GM23338 (cell line): ENCODE measurements around the gene NKAIN2. TPM values are rescaled to one million over a fixed set of nuclear protein-coding genes. Genes with fewer than 3 reads are reported as not detected.

Source experiments
- ATAC-seq: fragments of 200-7000 bp; cut with Tn5 transposase; 3 replicates; pipeline ENCODE4 v1.9.1; 2020
- DNase-seq: peaks from one replicate; pipeline ENCODE4 v3.0.0-alpha.2; 2015; ENCODE audit warnings: low spot score
- H2AFZ ChIP-seq: fragments of 200-600 bp; sonication (generic); 2 replicates; pipeline ENCODE4 v1.8.0; 2016; ENCODE audit warnings: antibody characterized with exemption, mild to moderate bottlenecking, moderate library complexity
- H3F3A ChIP-seq: fragments of 200-600 bp; sonication (generic); replicated peaks from 2 replicates; pipeline ENCODE4 v1.8.0; 2017; ENCODE audit warnings: antibody characterized with exemption, mixed run types, low read depth
- H3K27ac ChIP-seq: fragments of 200-600 bp; sonication (generic); 2 replicates; pipeline ENCODE4 v1.6.1; 2016; ENCODE audit warnings: low read depth
- H3K27me3 ChIP-seq: fragments of 200-600 bp; sonication (generic); 2 replicates; pipeline ENCODE4 v1.8.0; 2016; ENCODE audit warnings: mild to moderate bottlenecking, mixed run types, moderate library complexity; ENCODE audit not compliant: insufficient read depth
- H3K36me3 ChIP-seq: fragments of 200-600 bp; sonication (generic); 2 replicates; pipeline ENCODE4 v1.8.0; 2016; ENCODE audit warnings: mild to moderate bottlenecking; ENCODE audit not compliant: insufficient read depth
- H3K4me1 ChIP-seq: fragments of 200-600 bp; sonication (generic); 2 replicates; pipeline ENCODE4 v1.8.0; 2016; ENCODE audit warnings: mild to moderate bottlenecking, moderate library complexity; ENCODE audit not compliant: insufficient read depth
- H3K4me2 ChIP-seq: fragments of 200-600 bp; sonication (generic); 2 replicates; pipeline ENCODE4 v1.7.1; 2017; ENCODE audit warnings: mixed run types
- H3K4me3 ChIP-seq: fragments of 200-600 bp; sonication (generic); 2 replicates; pipeline ENCODE4 v1.6.1; 2016; ENCODE audit warnings: mixed run types
- H3K79me2 ChIP-seq: fragments of 200-600 bp; sonication (generic); replicated peaks from 2 replicates; pipeline ENCODE4 v1.8.0; 2017; ENCODE audit warnings: mild to moderate bottlenecking; ENCODE audit not compliant: insufficient read depth
- H3K9me2 ChIP-seq: fragments of 200-600 bp; sonication (generic); 2 replicates; pipeline ENCODE4 v1.8.0; 2017; ENCODE audit not compliant: insufficient read depth
- H4K20me1 ChIP-seq: fragments of 200-600 bp; sonication (generic); replicated peaks from 2 replicates; pipeline ENCODE4 v1.8.0; 2017; ENCODE audit warnings: mild to moderate bottlenecking; ENCODE audit not compliant: insufficient read depth
- H3K27ac Mint-ChIP-seq: 2 replicates; pipeline ENCODE4 v1.8.0; 2020; ENCODE audit warnings: inconsistent platforms, mild to moderate bottlenecking, moderate library complexity, mixed read lengths
- H3K27me3 Mint-ChIP-seq: 3 replicates; pipeline ENCODE4 v1.8.0; 2022; ENCODE audit warnings: low read depth, mild to moderate bottlenecking, moderate library complexity, mixed read lengths, inconsistent platforms; ENCODE audit not compliant: insufficient read depth, poor library complexity
- H3K36me3 Mint-ChIP-seq: 3 replicates; pipeline ENCODE4 v1.8.0; 2021; ENCODE audit warnings: low read depth, mild to moderate bottlenecking, inconsistent platforms, moderate library complexity, mixed read lengths
- H3K4me1 Mint-ChIP-seq: 3 replicates; pipeline ENCODE4 v1.8.0; 2020; ENCODE audit warnings: mild to moderate bottlenecking, inconsistent platforms, mixed read lengths
- H3K4me3 Mint-ChIP-seq: 3 replicates; pipeline ENCODE4 v1.8.0; 2021; ENCODE audit warnings: moderate library complexity, mild to moderate bottlenecking, inconsistent platforms, mixed read lengths
- H3K9me3 Mint-ChIP-seq: 3 replicates; pipeline ENCODE4 v1.8.0; 2020; ENCODE audit warnings: moderate library complexity, mild to moderate bottlenecking, inconsistent platforms, mixed read lengths
- CREB1 ChIP-seq: fragments of 250-450 bp; sonication (Bioruptor Pico); IDR thresholded peaks from 2 replicates; pipeline ENCODE4 v1.5.0; 2020; ENCODE audit warnings: low read depth, mild to moderate bottlenecking, moderate library complexity
- JUNB ChIP-seq: IDR thresholded peaks from one replicate; pipeline ENCODE4 v1.6.1; 2016; ENCODE audit warnings: antibody characterized with exemption; ENCODE audit not compliant: unreplicated experiment
- NANOG ChIP-seq: IDR thresholded peaks from 2 replicates; pipeline ENCODE4 v1.6.1; 2016; ENCODE audit warnings: antibody characterized with exemption, borderline replicate concordance
- ZNF114 ChIP-seq: fragments of 250-450 bp; sonication (Bioruptor Pico); IDR thresholded peaks from 2 replicates; pipeline ENCODE4 v1.5.0; 2020; ENCODE audit warnings: mild to moderate bottlenecking, moderate library complexity
- ZNF331 ChIP-seq: fragments of 250-450 bp; sonication (Bioruptor Pico); IDR thresholded peaks from 2 replicates; pipeline ENCODE4 v1.5.0; 2020; ENCODE audit warnings: low read depth, mild to moderate bottlenecking, moderate library complexity
- ZNF462 ChIP-seq: fragments of 250-450 bp; sonication (Bioruptor Pico); IDR thresholded peaks from 2 replicates; pipeline ENCODE4 v1.5.0; 2020; ENCODE audit warnings: mild to moderate bottlenecking, moderate library complexity
- polyA plus RNA-seq: library from polyadenylated mRNA; unstranded; fragments of >200 nt; fragmentation: Nextera tagmentation; extraction: Ambion mirVana; gene quantifications from 2 replicates; pipeline ENCODE4 v1.2.1, GENCODE V29; 2016
- total RNA-seq: library from RNA; depleted of rRNA; stranded (reverse); fragments of >200 nt; shearing (Covaris generic); gene quantifications from 2 replicates; pipeline ENCODE4 v1.2.3, GENCODE V29; 2014

NKAIN2 gene
- total and polyA plus RNA-seq, 2 experiments from 2014 or later = 0.39 to 1.1 TPM

- no peaks in the 10 kb centered on the region for H3K4me1 Mint-ChIP-seq
- H3K27ac Mint-ChIP-seq = no peak overlapping the region
- Histone ChIP-seq H3F3A (no peaks in the 10 kb centered on the region), H4K20me1 (no peaks in the 10 kb centered on the region), H3K9me2 (no peaks in the 10 kb centered on the region), H3K4me3 (no peak overlapping the region), H3K27me3 (no peaks in the 10 kb centered on the region), H3K27ac (no peak overlapping the region), H3K79me2 (no peaks in the 10 kb centered on the region), H2AFZ (0 out of 2 replicates have a peak overlapping the region, but pooled peaks have one; percentile 28), H3K4me2 (no peak overlapping the region), H3K4me1 (no peaks in the 10 kb centered on the region), H3K36me3 (no peaks in the 10 kb centered on the region)
- DNase-seq (no peak), ATAC-seq (no peak)
- H3K9me3 Mint-ChIP-seq = peaks cover 16% of the 10 kb centered on the region
- H3K27me3 Mint-ChIP-seq = no peaks in the 10 kb centered on the region
- no peak overlapping the region for H3K4me3 Mint-ChIP-seq
- H3K36me3 Mint-ChIP-seq = peaks cover 10% of the 10 kb centered on the region; the same call in 2 of the 3 replicates
- TF ChIP-seq CREB1 (CRISPR knock-in tag) = no peak
- TF ChIP-seq ZNF462 (CRISPR knock-in tag) = no peak
- TF ChIP-seq NANOG = no peak
- TF ChIP-seq JUNB = no peak
Measured at GRCh38 chr6:124573953-124574352, 770.3 kb downstream of the NKAIN2 start.

GRCh38 chr6:124577734-124578281 lies 774.1 kb downstream of the NKAIN2 start:
- Mint-ChIP-seq H3K27me3 (no peaks in the 10 kb centered on the region), H3K27ac (no peak overlapping the region), H3K4me3 (no peak overlapping the region), H3K4me1 (no peaks in the 10 kb centered on the region), H3K9me3 (no peaks in the 10 kb centered on the region), H3K36me3 (no peaks in the 10 kb centered on the region)
- Histone ChIP-seq H3K4me2 (no peak overlapping the region), H3K79me2 (no peaks in the 10 kb centered on the region), H3K27ac (no peak overlapping the region), H3F3A (no peaks in the 10 kb centered on the region), H3K4me1 (no peaks in the 10 kb centered on the region), H3K36me3 (no peaks in the 10 kb centered on the region), H3K4me3 (no peak overlapping the region), H4K20me1 (no peaks in the 10 kb centered on the region), H3K27me3 (no peaks in the 10 kb centered on the region), H3K9me2 (no peaks in the 10 kb centered on the region), H2AFZ (no peak overlapping the region)
- DNase-seq = no peak
- no peak for ATAC-seq
- TF ChIP-seq ZNF462 (CRISPR knock-in tag) (no peak), ZNF331 (no peak), ZNF114 (CRISPR knock-in tag) (no peak), NANOG (no peak)
